Choroid plexus epithelial cell (primary cell): ENCODE data around the gene GANC.

Experiments
- DNase-seq: peaks from one replicate; pipeline ENCODE4 v3.0.0-alpha.2; 2010; ENCODE audit warnings: low read depth
- H3K4me3 ChIP-seq: 2 replicates; pipeline ENCODE4 v1.5.1; 2011; ENCODE audit warnings: low read depth, mild to moderate bottlenecking, control low read depth, low read length, moderate library complexity
- CTCF ChIP-seq: conservative IDR thresholded peaks from 2 replicates; pipeline ENCODE4 v1.5.1; 2011; ENCODE audit warnings: low read depth, mild to moderate bottlenecking, control low read depth, inconsistent platforms, low read length, moderate library complexity

GANC gene

GRCh38 chr15:42355291-42355690, 82.3 kb downstream of the GANC start:
- TF ChIP-seq CTCF = no peak
- no peak overlapping the region for H3K4me3 ChIP-seq
- DNase-seq = no peak

DNA sequence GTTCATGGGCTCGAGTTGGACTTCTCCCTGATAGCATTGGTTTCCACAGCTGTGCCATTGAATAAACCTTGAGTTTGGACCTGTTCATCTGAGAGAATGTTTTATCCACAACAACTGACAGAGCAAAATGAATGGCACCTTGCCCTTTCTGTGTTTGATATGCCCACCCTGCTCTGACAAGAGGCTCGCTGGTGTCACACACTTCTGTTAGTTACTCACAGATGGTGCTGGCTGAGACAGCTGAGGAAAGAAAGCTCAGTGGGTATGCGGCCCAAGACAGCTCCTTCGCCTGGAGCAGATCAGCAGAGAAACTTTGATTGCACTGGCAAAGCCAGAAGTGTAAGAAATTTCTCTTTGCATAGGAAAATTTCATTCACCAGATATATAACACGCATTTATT, 83.8 kb downstream of the GANC start:
- no peak for TF ChIP-seq CTCF
- DNase-seq = no peak

GRCh38 chr15:42358141-42358540, 85.1 kb downstream of the GANC start:
- no peak for DNase-seq
- H3K4me3 ChIP-seq = no peak overlapping the region
- TF ChIP-seq CTCF = no peak

More for the DNA sequence above, 83.8 kb downstream of the GANC start:
- no peak overlapping the region for H3K4me3 ChIP-seq

GRCh38 chr15:42359249-42359648, 86.2 kb downstream of the GANC start, which contains the start of gene CAPN3:
Gene CAPN3, plus strand, starts transcription at chr15:42359501. Its CDS starts 305 bp downstream, at chr15:42359806.
- no peak within 1 kb of the TSS for H3K4me3 ChIP-seq
- TF ChIP-seq CTCF = no peak
- DNase-seq = no peak

DNA sequence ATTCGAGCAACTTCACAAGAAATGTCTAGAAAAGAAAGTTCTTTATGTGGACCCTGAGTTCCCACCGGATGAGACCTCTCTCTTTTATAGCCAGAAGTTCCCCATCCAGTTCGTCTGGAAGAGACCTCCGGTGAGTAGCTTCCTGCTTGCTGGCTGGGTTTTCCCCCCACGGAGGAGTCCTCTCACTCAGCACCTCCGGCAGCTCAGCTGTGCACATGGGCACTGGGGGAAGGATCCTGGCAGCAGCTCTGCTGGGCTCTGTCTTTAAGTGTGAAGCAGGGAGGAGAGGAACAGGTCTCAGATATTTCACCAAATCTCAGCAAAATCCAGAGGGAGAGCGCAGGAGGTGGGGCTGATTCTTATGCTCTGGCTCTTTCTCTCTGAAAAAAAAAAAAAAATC, 87.0 kb downstream of the GANC start:
- no peak for TF ChIP-seq CTCF
- H3K4me3 ChIP-seq = no peak overlapping the region
- no peak for DNase-seq

- DNase-seq = no peak
- H3K4me3 ChIP-seq = no peak overlapping the region
- TF ChIP-seq CTCF = no peak
These were observed 87.6 kb downstream of the GANC start for GRCh38 chr15:42360535-42361112.

- TF ChIP-seq CTCF = no peak
- no peak for DNase-seq
- H3K4me3 ChIP-seq = no peak overlapping the region
These were observed 90.5 kb downstream of the GANC start for GRCh38 chr15:42363487-42363886.
